GM21717 (cell line): ENCODE results near the gene SCN3B.

Experiments
- ATAC-seq: cut with Tn5 transposase; IDR thresholded peaks from one replicate; pipeline ENCODE4 v1.9.1; 2021; ENCODE audit warnings: mild to moderate bottlenecking, moderate library complexity; ENCODE audit not compliant: unreplicated experiment

Gene SCN3B

GRCh38 chr11:123659311-123659710 lies 4.9 kb upstream of the SCN3B start:
- no peak for ATAC-seq

GRCh38 chr11:123653827-123654565 lies 428 bp downstream of the SCN3B start:
- ATAC-seq = no peak

DNA sequence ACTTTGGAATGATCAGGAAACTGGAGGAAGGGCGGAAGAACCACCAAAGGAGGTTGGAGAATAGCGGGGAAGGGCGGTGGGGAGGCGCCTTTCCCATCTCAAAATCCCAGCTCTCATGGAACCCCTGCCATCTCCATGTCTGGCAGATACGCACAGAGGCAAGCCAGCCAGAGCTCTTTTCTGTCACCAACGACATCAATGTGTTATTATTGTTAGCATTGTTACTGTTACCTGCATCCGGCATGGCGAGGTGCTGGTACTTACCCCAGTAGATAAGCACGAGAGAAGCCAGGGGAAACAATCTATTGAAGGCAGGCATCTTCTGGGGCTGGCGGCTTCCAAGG lies 969 bp downstream of the SCN3B start:
- no peak for ATAC-seq

DNA sequence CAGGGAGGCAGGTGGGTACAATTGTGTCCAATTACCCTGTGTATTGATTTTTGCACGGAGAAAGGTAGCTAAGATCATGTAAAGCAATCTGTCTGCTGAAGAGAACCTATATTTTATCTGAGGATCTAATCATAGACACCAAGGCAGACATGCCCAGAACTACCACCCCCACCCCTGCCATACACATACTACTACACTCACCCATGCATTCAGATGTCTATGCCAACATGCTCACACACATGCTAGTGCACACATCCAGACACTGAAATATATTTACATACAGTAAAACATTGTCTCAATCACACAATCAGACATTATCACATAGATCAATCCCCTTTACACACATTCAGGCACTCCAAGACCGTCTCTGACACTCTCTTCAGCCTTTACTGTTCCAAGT lies 1.8 kb downstream of the SCN3B start:
- no peak for ATAC-seq

- no peak for ATAC-seq
Observed at GRCh38 chr11:123650901-123651300, 3.5 kb downstream of the SCN3B start.

- no peak for ATAC-seq
Observed at GRCh38 chr11:123645286-123645975, 9.0 kb downstream of the SCN3B start.

DNA sequence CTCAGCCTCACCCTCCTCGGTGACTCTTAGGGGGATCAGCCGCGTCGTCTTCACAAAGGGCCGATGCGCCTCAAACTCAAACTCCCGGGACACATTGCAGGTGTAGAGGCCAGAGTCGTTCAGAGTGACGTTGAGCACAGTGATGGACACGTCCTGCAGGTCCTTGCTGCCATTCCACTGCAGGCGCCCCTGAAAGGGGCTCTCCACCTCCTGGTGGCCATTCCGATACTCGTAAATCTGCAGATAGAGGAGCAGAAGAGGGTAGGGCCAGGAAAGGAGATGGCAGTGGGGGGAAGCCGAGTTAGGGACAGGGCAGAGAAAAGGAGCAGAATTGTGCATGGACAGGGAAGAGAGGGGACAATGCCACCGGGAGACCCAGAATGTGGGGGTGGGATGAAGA lies 12.0 kb downstream of the SCN3B start:
- no peak for ATAC-seq

DNA sequence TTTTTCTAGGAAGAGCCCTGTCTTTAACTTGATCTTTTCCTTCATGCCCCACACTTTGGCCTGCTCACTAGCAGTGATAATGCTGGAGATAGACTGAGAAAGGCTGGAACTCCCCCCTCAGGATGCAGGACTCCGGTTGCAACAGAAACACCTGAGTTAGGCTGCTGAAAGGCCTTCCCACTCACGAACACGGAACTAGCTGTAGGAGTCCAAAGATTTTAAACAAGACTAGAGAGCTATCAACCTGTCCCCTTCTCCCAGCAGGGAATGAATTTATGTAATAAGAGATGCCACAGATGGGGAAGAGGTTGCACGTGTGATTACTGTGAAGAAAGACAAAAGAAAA lies 13.0 kb downstream of the SCN3B start:
- no peak for ATAC-seq

GRCh38 chr11:123640677-123641494 lies 13.5 kb downstream of the SCN3B start:
- ATAC-seq = peak; percentile 76

DNA sequence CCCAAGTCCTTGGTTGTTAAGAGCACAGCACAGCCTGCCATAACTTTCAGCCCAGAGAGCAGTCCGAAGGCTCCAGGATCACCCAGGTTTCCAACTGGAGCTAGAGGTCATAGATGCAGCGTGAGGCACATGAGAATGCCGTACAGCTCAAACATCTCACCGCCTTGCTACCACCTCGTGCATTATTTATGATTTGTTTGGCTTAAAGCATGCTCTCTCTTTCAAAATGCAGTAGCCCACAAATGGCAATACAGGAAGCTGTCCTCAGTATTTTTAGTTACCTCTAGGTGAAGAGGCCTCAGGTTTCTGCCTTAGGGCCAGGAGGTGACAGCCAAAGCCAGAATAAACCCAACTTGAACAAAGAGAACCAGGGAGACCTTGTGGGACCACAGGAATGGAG lies 14.4 kb downstream of the SCN3B start:
- ATAC-seq = no peak

DNA sequence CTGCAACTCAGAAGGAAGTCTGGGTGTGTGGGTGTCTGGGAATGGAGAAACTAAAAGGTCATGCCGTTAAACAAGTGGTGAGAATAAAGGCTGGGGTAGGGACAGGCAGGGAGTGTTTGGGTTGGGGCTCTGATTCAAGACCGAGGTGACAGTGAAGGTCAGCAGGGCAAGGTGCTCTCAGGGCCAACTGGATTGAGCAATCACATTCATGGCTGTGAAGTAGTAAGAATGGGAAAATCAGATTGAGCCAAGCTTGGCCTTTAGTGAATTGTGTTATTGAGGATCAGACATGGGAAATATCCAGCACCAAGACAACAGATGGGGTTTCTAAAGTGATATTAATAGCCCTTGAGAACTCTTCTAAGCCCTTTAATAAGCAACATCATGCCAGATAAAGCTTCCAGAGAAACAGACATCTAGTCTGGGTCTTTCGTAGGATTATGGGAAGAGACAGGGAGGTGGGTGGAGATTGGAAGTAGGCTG lies 24.3 kb downstream of the SCN3B start:
- ATAC-seq = no peak

DNA sequence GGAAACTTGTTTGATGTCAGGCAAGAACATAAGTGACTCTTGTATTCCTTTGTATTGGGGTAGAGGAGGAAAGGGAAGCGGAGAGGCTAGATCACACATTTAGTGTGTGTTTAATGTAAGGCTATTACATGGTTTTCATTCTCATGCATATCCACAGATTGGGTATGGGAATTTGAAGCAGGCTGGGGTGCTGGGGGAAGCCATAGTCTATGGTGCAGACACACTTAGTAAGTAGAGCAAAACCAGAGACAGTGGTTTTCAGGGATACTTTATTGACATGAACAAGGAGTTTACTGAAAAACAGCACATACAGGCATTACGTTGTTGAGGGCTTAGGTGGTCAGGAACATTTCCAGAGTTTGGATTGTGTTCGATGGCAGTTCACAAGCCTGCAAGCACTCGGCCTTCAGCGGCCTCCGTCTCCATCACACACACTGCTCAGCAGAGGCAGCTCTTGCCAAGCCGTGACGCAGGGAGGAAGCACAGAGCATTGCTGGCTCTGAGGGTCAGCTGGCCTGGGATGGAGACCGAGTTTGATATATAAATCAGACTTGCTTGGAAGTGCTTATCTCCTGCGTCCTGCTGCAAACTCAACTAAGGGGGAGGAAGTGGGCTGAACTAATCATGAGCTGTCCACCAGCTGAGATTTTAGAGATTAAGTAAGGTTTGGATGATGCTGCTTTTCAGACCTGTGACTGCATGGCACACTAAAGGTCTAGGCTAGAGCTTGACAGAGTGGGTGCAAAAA lies 25.3 kb downstream of the SCN3B start:
- ATAC-seq = no peak

DNA sequence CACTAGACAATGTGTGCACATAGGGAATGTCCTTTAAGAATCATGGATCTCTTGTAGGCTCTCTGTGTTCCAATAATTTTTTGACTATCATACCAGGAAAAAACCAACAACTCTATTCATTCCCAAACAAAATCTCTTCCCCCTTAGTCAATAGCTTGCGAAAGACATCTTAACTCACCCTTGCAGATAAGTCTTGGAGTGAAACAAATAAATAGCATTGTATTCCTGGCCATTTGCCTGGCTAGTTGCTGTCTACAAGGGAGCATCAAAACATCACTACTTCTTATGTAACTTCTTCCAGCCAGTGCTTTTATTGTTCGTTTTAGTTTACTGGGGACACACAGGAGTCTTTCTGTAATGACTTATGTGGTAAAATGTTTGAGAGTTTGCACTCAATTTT lies 29.4 kb downstream of the SCN3B start:
- ATAC-seq = no peak

DNA sequence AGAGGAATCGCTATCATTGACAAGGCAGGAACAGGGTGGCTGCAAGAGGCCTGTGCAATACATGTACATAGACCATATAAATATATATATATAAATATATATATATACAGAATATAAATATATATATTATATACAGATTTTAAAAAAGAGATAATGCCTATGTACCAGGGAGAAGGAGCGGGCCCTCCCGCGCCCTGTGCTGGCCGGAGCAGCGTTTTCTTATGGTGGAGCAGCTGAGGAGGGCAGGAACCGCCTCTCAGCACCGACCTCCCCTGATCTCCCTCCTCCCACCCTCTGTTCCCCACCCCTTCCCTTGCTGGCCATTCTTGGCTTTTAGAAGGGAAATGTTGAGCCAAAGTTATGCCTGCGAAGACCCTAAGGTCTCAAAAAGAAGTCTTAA lies 31.8 kb downstream of the SCN3B start:
- ATAC-seq = no peak

- no peak for ATAC-seq
Observed at GRCh38 chr11:123616505-123617198, 37.8 kb downstream of the SCN3B start.

DNA sequence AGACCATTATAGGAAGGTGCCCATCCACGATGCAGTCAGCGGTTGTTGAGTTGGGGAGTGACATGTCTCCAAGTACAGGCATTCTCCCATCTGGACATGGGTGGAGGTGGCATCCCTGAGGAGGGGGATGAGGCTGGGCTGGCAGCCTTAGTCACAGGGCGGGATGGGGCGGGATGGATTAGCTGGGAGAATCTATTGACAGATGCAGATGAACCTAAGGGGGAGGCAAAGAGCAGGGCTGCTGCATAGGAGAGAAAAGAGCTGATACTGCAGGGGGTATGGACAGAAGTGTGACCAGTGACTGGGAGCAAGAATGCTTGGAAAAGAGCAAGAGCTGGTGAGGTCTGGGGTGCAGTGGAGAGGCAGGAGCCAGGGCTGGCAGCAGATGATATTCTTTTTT lies 42.7 kb downstream of the SCN3B start:
- no peak for ATAC-seq

- ATAC-seq = no peak
Observed at GRCh38 chr11:123608945-123609344, 45.5 kb downstream of the SCN3B start.

DNA sequence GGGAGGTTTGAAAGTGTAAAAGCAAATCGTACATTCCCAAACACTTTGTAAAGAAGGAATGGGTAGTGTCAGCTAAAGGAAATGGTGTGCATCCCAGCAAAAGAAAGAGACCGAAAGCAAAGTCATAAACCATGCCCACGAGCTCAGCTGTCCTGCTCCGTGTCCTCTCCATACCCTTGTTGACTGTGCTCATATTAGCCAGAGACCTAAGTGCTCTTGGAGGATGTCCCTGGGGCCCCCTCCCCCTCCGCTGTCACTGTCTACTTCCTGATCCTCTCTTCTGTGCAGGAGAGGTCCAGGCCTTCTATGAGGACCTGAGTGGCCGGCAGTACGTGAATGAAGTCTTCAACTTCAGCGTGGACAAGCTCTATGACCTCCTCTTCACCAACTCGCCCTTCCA lies 46.1 kb downstream of the SCN3B start:
- no peak for ATAC-seq

DNA sequence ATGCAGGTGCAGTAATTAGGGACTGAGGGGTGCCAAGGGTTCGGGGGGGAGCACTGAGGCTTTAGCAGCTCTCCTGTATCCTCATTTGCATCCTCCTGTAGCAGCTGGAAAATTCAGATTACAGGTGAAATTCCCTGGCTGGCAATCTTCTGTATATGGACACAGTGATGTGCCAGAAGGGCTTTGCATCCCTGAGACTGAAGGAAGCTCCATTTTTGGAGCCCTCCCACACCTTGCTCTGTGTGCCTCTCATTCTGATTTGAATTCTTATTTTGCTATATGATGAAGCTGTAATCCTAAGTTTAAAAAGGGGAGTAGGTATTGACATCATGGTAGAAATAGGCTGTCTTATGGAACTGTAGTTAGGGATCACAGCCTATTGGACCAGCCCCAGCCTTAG lies 46.6 kb downstream of the SCN3B start:
- ATAC-seq = no peak

- no peak for ATAC-seq
Observed at GRCh38 chr11:123603666-123604065, 50.8 kb downstream of the SCN3B start.

GRCh38 chr11:123601743-123602142 lies 52.7 kb downstream of the SCN3B start:
- no peak for ATAC-seq
